OCI-LY1 (cell line): ENCODE measurements around the gene PDCD10.

ENCODE experiments used
- H2AFZ ChIP-seq: fragments of 200-600 bp; sonication (generic), shearing (Covaris generic); 2 replicates; pipeline ENCODE4 v1.6.0; 2014; ENCODE audit warnings: antibody characterized with exemption, mild to moderate bottlenecking, low read length
- H3F3A ChIP-seq: fragments of 200-600 bp; sonication (generic), shearing (Covaris generic); 2 replicates; pipeline ENCODE4 v1.6.0; 2014; ENCODE audit warnings: mild to moderate bottlenecking, antibody characterized with exemption, low read length, moderate library complexity; ENCODE audit not compliant: insufficient read depth
- H3K27ac ChIP-seq: fragments of 200-600 bp; sonication (generic); 2 replicates; pipeline ENCODE4 v1.5.1; 2014; ENCODE audit warnings: low read length, mixed run types, mild to moderate bottlenecking, low read depth; ENCODE audit not compliant: poor library complexity, severe bottlenecking
- H3K27me3 ChIP-seq: fragments of 200-600 bp; sonication (generic); 2 replicates; pipeline ENCODE4 v1.6.0; 2014; ENCODE audit warnings: antibody characterized with exemption, mild to moderate bottlenecking, low read length, moderate library complexity; ENCODE audit not compliant: insufficient read depth
- H3K36me3 ChIP-seq: fragments of 200-600 bp; sonication (generic); 2 replicates; pipeline ENCODE4 v1.6.1; 2014; ENCODE audit warnings: mild to moderate bottlenecking, antibody characterized with exemption, low read length, moderate library complexity, mixed read lengths; ENCODE audit not compliant: insufficient read depth
- H3K4me1 ChIP-seq: fragments of 200-600 bp; sonication (generic); 2 replicates; pipeline ENCODE4 v1.5.1; 2014; ENCODE audit warnings: mild to moderate bottlenecking, low read length, moderate library complexity; ENCODE audit not compliant: insufficient read depth, severe bottlenecking
- H3K4me2 ChIP-seq: fragments of 200-600 bp; sonication (generic), shearing (Covaris generic); 2 replicates; pipeline ENCODE4 v1.6.1; 2014; ENCODE audit warnings: low read length
- H3K4me3 ChIP-seq: fragments of 200-600 bp; sonication (generic); 2 replicates; pipeline ENCODE4 v1.5.1; 2014; ENCODE audit warnings: low read length, low read depth, mild to moderate bottlenecking, mixed read lengths; ENCODE audit not compliant: poor library complexity, severe bottlenecking
- H3K79me2 ChIP-seq: fragments of 200-600 bp; shearing (Covaris generic); 2 replicates; pipeline ENCODE4 v1.6.1; 2016; ENCODE audit warnings: mixed run types, low read length, mixed read lengths; ENCODE audit not compliant: insufficient read depth
- H3K9ac ChIP-seq: fragments of 200-600 bp; sonication (generic), shearing (Covaris generic); 2 replicates; pipeline ENCODE4 v1.6.1; 2014; ENCODE audit warnings: mild to moderate bottlenecking, low read length, mixed read lengths
- H3K9me2 ChIP-seq: fragments of 200-600 bp; sonication (generic), shearing (Covaris generic); 2 replicates; pipeline ENCODE4 v1.6.1; 2014; ENCODE audit warnings: low read depth, mild to moderate bottlenecking, low read length, mixed read lengths
- H3K9me3 ChIP-seq: fragments of 200-600 bp; shearing (Covaris generic); 2 replicates; pipeline ENCODE4 v1.6.1; 2014; ENCODE audit warnings: low read length, mixed read lengths
- H4K20me1 ChIP-seq: fragments of 200-600 bp; sonication (generic), shearing (Covaris generic); 2 replicates; pipeline ENCODE4 v1.6.0; 2016; ENCODE audit warnings: mild to moderate bottlenecking, low read length; ENCODE audit not compliant: insufficient read depth
- EZH2 ChIP-seq: fragments of 200-600 bp; sonication (generic), shearing (Covaris generic); IDR thresholded peaks from 2 replicates; pipeline ENCODE4 v1.8.0; 2017; ENCODE audit warnings: borderline replicate concordance, mixed run types, mild to moderate bottlenecking, antibody characterized with exemption, low read length, moderate library complexity, mixed read lengths
- TF ChIP-seq, protein P1 (sequence below): fragments of 200-600 bp; sonication (generic), shearing (Covaris generic); IDR thresholded peaks from 2 replicates; pipeline ENCODE4 v1.5.1; 2017; ENCODE audit warnings: mild to moderate bottlenecking, antibody characterized with exemption, low read length, moderate library complexity, mixed read lengths

PDCD10 gene

GRCh38 chr3:167711439-167711838 is 23.3 kb downstream of the PDCD10 start:
- no peaks in the 10 kb centered on the region for H3F3A ChIP-seq
- no peaks in the 10 kb centered on the region for H4K20me1 ChIP-seq
- H3K9ac ChIP-seq, result no peak overlapping the region
- no peak overlapping the region for H3K4me2 ChIP-seq
- no peaks in the 10 kb centered on the region for H3K9me2 ChIP-seq
- no peaks in the 10 kb centered on the region for H3K9me3 ChIP-seq
- H3K36me3 ChIP-seq, result peaks cover 91% of the 10 kb centered on the region
- H3K27me3 ChIP-seq, result no peaks in the 10 kb centered on the region
- no peak overlapping the region for H3K27ac ChIP-seq
- peaks cover 54% of the 10 kb centered on the region for H3K79me2 ChIP-seq
- no peak for TF ChIP-seq EZH2
- TF ChIP-seq, protein P1, sequence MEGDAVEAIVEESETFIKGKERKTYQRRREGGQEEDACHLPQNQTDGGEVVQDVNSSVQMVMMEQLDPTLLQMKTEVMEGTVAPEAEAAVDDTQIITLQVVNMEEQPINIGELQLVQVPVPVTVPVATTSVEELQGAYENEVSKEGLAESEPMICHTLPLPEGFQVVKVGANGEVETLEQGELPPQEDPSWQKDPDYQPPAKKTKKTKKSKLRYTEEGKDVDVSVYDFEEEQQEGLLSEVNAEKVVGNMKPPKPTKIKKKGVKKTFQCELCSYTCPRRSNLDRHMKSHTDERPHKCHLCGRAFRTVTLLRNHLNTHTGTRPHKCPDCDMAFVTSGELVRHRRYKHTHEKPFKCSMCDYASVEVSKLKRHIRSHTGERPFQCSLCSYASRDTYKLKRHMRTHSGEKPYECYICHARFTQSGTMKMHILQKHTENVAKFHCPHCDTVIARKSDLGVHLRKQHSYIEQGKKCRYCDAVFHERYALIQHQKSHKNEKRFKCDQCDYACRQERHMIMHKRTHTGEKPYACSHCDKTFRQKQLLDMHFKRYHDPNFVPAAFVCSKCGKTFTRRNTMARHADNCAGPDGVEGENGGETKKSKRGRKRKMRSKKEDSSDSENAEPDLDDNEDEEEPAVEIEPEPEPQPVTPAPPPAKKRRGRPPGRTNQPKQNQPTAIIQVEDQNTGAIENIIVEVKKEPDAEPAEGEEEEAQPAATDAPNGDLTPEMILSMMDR, result no peak
- H2AFZ ChIP-seq, result no peak overlapping the region
- no peaks in the 10 kb centered on the region for H3K4me1 ChIP-seq
- H3K4me3 ChIP-seq, result no peak overlapping the region

- H3K27ac ChIP-seq, result no peak overlapping the region
- no peaks in the 10 kb centered on the region for H3K4me1 ChIP-seq
- no peaks in the 10 kb centered on the region for H3K27me3 ChIP-seq
- no peak overlapping the region for H3K4me3 ChIP-seq
- H2AFZ ChIP-seq, result no peak overlapping the region
- H3K4me2 ChIP-seq, result no peak overlapping the region
- H3K9me2 ChIP-seq, result no peaks in the 10 kb centered on the region
- H3K36me3 ChIP-seq, result peaks cover 91% of the 10 kb centered on the region
- peaks cover 47% of the 10 kb centered on the region for H3K79me2 ChIP-seq
- H4K20me1 ChIP-seq, result no peaks in the 10 kb centered on the region
- no peak overlapping the region for H3K9ac ChIP-seq
- TF ChIP-seq EZH2, result no peak
- TF ChIP-seq, protein P1, result no peak
- H3K9me3 ChIP-seq, result no peaks in the 10 kb centered on the region
- H3F3A ChIP-seq, result no peaks in the 10 kb centered on the region
Measured at GRCh38 chr3:167710552-167710951, 24.1 kb downstream of the PDCD10 start.

DNA sequence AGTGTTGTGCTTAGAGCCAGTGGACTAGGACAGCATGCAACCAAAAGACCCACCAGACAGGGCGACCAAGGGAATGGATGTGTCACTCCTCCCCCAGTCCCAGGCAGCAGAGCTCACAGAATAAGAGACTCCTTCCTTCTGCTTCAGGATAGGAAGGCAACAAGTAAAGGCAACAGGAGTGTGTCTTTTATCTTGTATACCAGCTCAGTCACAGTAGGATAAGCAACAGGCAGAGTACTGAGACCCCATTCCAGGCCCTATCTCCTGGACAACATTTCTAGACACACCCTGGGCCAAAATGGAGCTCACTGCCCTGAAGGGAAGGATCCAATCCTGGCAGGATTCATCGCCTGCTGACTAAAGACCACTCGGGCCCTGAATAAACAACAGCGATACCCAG is 25.0 kb downstream of the PDCD10 start:
- Histone ChIP-seq H3K9me3 (no peaks in the 10 kb centered on the region), H4K20me1 (no peaks in the 10 kb centered on the region), H3K4me1 (no peaks in the 10 kb centered on the region), H3F3A (no peaks in the 10 kb centered on the region), H3K36me3 (peaks cover 83% of the 10 kb centered on the region), H3K27me3 (no peaks in the 10 kb centered on the region), H3K4me3 (no peak overlapping the region), H3K27ac (no peak overlapping the region), H2AFZ (no peak overlapping the region), H3K9me2 (no peaks in the 10 kb centered on the region), H3K9ac (no peak overlapping the region), H3K79me2 (peaks cover 38% of the 10 kb centered on the region), H3K4me2 (no peak overlapping the region)
- TF ChIP-seq, protein P1, result no peak
- no peak for TF ChIP-seq EZH2
